GM18870 (cell line): ENCODE data around the gene NAGA.
"Not testable (repeated sequence)": the region's sequence is repeated elsewhere in the genome, so short reads cannot be mapped to it uniquely, and the experiment has no call there.

ENCODE experiments used
- ATAC-seq: cut with Tn5 transposase; IDR thresholded peaks from one replicate; pipeline ENCODE4 v1.9.1; 2021; ENCODE audit warnings: moderate library complexity; ENCODE audit not compliant: unreplicated experiment

NAGA gene

DNA sequence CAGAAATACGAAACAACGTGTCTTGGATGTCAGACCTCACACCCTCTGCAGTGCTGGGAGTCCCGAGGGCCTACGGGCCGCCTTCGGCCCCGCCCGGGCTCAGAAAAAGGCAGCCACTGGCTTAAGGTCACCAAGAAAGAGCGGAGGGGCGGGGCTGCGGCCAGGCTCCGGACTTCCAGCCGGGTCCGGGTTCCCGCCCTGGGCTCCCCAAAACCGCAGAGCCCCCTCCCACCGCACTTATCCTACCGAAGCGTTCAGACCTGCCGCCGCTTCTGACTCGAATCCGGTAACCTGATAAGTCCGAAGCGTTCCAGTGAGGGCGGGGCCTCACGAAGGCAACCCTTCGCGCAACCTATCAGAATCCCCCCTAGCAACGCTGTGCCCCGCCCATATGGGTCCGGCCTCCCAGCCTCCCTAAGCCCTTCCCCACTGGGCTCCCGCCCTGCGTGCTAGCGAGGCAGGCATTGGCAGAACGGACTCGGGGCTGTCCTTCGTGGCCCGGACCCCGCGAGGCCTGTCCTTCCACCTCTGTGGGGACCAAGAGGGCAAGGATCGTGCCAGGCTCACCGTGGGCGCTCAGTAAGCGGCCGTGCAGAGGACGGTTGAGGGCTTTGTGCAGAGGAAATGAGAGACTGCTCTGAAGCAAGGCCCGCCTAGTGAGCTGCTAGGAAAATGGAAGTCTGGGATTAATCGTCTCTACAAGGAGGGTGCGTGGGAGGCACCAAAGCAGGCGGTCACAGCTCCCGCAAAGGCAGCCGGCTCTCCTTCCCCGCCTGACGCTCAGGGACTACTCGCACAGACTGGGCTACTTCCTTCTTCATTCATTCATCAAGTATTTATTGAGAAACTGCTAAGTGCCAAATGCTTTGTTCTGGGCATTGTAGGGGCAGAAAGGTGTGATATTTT, at the start of gene NAGA:
Gene NAGA (minus strand): TSS at position 296 of the 906 bp plus-strand sequence. CDS start 515 bp downstream, outside the sequence.
- ATAC-seq = peak; percentile 79

DNA sequence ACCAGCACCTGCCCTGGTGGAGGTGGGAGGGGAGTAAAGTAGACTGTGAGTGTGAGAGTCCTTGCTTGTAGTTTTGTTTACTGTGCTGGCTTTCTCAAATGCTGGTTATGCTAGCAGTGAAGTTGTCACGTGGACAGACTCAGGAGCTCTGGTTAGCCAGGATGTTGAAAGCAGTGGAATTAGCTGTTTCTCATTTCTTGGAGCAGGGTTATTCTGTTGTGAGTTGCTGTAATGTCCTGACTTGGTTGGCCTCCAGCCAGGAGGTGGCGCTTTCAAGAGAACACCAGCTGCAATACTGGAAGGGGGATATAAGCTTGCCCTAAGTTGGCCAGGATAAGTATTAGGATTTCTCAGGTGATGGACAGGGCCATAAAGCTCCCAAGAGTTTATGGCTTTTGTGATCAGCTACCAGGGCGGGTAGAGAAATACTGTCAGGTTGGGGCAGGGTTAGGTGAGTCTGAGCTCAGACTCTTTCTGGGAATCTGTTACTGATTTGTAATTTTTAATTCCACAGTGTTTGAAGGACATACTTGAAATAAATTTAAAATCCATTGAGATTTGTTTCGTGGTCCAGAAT, 46.3 kb upstream of the NAGA start:
- ATAC-seq = no peak

DNA sequence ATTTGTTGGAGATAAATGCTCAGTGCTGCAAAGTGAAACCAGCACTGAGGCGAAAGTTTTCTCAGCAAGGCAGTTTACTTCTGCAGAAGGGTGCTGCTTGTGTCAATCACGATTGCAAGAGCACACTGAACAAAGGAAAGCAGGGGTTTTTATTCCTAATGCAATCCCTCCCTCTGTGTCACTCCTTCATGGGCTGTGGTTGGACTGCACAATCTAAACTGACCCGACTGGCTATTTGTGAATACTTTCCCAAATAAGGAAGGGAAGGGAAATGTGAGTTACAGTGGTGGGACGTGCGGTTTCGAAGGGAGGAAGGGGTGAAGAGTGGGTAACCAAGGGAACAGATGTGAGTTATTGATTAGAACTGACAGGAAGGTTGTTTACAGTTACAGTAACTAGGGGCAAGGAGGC, 44.8 kb upstream of the NAGA start:
- not testable (repeated sequence) for ATAC-seq

DNA sequence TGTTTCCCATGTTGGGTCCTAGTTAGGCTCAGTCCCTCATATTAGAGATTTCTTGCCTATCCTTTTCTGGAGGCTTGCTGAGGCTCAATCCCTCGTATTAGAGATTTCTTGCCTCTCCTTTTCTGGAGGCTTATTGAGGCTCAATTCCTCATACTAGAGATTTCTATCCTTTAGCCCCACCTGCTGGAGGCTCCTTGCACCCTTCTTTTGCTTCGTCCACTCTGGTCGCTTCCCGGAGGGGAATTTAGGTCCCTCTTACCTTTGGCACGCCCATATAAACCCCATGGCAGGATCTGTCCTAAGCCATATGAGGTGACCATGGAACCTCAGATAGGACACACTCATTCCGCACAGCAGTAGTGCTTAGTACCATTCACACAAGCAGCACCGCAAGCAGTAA, 44.1 kb upstream of the NAGA start:
- ATAC-seq = no peak

DNA sequence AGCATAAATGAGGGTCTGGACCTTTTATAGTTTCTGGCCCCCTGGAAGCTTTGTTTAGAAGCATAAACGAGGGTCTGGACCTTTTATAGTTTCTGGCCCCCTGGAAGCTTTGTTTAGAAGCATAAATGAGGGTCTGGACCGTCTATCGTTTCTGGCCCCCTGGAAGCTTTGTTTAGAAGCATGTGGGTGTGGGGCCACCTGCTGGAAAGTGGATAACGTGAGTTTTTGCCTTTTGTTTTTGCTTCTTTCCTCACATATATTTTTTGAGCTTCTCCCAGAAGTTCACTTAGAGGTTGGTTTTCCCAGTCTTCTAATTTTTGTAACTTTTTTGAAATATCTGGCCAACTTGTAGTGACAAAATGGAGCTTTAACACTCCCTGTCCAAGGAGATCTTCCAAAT, 42.2 kb upstream of the NAGA start:
- ATAC-seq = not testable (repeated sequence)

DNA sequence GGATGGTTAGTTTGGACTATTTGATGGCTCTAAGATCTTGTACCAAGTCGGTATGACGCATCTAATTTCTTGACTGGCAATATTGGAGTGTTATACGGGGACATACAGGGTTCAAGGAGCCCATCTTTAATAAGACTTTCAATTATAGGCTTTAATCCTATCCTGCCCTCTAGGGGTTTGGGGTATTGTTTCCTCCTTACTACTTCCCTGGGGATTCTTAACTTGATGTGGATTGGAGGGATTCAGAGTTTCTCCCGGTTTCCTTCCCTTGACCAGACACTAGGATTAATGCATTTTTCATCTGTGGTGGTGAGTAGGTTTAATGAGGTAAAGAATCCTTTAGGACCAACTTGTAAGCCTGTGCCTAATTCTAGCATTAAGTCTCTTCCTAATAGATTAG, 41.2 kb upstream of the NAGA start:
- no peak for ATAC-seq

DNA sequence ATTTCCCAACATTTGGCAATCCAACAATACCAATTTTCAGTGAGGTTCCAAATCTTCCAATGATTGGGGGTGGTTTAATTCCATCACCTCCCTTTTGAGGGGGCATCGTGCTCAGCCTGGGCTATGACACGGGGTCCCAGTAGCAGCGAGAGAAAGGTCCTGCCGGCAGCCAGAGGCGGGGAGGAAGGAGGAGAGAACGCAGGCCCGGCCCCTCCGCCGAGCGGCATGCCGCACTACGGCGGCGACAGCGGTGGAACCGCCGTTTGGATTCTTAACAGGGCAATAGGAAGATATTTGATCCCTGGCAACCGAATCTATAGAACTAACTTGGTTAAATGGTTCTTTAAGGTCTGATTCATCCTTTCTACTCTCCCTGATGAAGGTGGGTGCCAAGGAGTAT, 38.2 kb upstream of the NAGA start:
- ATAC-seq = no peak

DNA sequence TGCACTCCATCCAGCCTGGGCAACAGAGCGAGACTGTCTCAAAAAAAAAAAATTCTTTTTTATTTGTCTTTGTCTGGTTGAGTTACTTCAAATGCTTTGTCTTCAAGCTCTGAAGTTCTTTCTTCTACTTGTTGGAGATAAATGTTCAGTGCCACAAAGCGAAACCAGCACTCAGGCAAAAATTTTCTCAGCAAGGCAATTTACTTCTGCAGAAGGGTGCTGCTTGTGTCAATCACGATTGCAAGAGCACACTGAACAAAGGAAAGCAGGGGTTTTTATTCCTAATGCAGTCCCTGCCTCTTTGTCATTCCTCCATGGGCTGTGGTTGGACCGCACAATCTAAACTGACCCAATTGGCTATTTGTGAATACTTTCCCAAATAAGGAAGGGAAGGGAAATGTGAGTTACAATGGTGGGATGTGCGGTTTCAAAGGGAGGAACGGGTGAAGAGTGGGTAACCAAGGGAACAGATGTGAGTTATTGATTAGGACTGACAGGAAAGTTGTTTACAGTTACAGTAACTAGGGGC, 33.8 kb upstream of the NAGA start:
- not testable (repeated sequence) for ATAC-seq

DNA sequence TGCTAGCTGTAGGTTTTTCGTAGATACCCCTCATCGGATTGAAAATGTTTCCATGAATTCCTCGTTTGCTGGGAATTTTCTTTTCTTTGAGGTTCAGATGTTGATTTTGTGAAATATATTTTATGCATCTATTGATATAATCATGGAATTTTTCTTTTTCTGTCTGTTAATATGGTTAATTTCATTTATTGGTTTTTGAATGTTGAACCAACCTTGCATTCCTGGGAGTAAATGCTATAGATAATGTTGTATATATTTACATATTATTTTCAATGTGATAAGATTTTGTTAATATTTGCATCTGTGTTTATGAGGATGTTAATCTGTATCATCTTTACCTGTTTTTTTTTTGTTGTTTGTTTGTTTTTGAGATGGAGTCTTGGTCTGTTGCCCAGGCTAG, 30.6 kb upstream of the NAGA start:
- no peak for ATAC-seq

DNA sequence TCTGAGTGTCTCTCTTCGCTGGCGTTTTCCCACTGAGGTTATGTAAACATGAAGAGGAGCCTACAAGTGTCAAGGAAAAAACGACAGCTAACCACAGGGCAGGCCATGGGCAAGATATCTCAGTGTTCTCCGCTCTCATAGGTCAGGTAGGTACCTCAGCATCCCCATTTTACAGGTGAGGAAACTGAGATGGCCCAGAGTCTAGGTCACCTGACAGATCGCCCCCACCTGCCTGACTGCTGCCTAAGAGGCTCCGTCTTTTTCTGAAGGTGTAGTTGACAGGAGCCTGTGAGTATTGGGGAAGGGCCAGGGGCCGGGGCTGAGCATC, 20.8 kb upstream of the NAGA start:
- ATAC-seq = no peak

DNA sequence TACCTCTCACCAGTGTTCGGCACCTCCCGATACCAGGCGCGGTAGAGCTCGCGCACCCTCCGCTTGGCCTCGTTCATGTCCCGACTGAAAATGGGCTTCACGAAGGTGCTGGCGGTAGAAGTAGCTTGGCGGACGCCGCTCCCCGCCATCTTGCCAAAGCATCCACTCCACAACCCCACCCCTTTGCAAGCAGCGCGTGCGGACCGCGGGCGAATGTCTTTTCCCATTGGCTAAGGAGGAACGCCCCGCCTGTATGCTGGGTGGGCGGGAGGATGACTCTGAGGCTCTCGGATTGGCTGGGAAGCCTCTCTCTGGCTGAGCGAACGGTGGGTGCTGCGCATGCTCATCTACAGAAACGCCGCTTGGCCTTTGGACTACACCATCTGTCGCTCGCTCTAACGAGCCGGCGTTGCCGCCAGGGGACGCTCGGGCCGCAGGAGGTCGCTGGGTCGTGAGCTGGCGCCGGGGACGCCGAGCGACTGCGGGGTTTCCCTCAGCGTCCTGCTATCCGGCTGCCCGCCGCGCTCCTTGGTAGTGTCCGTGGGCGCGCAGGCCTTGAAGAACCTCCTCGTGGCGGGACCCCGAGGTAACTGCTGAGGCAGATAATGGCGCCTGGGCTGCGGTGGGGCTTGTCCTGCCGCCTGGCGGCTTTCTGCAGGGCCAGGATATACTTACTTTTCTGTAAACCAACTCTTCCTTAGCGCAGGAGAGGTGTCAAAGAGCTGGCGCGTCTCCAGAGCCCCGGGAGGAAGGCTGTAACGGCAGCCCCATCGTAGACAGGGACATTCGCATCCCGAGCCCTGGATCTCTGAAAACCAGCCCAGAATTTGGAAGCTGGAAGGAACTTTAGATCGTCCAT, 20.2 kb upstream of the NAGA start, which contains the start of gene NDUFA6:
Gene NDUFA6 (minus strand): TSS at position 177 of the 859 bp plus-strand sequence. CDS start 28 bp downstream, at position 149.
- peak; percentile 93 for ATAC-seq

DNA sequence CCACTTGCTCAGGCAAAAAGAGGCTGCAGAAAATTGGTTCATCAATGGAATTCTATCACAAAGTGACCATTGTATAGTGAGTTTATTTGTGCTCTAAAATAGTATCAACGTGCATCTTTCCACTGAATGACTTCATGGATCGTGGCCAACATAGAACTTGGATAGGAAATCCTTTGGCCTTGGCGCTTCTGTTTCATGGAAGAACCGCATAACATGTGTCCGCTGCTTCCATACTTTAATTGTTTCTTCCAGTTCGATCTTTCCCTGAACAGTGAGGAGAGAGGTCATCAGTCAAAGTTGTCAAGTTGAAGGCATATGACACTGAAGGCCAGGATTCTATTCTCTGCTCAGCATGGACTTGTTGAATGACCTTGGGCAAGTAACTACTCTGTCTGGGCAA, 15.4 kb upstream of the NAGA start:
- no peak for ATAC-seq

DNA sequence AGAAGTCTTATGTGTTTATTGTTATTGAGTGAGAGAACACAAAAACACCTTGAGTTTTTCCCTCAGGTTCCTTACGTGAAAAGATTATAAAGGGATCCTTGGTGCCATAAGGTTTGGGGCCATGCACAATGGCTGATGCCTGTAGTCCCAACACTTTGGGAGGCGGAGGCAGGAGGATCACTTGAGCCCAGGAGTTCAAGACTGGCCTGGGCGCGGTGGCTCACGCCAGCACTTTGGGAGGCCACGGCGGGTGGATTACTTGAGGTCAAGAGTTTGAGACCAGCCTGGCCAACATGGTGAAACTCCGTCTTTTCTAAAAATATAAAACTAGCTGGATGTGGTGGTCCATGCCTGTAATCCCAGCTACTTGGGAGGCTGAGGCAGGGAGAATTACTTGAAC, 14.3 kb upstream of the NAGA start:
- no peak for ATAC-seq

DNA sequence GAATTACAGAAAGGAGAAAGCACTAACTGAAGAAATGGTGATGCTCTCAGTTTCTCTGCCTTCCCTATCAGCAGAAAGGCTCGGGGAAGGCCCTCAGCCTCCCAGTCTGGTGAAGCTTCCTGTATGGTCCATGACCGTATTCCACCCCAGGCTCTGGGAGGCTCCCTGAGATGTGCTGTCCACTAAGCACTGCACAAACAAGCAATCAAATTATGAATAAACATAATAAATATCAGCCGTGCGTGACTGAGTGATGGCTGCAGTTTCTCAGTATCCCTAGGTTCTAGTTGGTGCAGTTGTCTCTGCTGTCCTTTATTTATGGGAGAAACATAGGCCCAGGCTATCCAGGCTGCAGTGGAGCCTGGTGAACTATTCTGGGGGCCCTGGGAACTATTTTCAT, 12.5 kb upstream of the NAGA start:
- no peak for ATAC-seq

DNA sequence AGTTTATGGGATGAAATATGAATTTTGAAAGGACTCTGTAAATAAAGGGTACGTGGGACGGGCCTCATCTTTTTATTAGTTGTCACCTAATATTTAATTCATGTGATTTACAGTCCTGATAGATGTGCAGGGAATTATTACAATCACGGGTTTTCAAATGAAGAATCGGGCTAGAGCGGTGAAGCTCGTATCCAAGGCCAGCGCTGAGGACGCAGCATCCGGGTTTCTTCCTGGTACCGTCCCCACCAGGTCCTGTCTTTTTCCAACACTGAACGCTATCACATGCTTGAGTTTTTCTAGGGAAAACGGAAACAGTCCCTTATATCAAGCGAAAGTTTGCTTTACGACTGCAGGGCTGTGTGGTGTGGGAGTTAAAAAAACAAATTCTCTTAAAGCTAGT, 9.7 kb upstream of the NAGA start:
- ATAC-seq = no peak

DNA sequence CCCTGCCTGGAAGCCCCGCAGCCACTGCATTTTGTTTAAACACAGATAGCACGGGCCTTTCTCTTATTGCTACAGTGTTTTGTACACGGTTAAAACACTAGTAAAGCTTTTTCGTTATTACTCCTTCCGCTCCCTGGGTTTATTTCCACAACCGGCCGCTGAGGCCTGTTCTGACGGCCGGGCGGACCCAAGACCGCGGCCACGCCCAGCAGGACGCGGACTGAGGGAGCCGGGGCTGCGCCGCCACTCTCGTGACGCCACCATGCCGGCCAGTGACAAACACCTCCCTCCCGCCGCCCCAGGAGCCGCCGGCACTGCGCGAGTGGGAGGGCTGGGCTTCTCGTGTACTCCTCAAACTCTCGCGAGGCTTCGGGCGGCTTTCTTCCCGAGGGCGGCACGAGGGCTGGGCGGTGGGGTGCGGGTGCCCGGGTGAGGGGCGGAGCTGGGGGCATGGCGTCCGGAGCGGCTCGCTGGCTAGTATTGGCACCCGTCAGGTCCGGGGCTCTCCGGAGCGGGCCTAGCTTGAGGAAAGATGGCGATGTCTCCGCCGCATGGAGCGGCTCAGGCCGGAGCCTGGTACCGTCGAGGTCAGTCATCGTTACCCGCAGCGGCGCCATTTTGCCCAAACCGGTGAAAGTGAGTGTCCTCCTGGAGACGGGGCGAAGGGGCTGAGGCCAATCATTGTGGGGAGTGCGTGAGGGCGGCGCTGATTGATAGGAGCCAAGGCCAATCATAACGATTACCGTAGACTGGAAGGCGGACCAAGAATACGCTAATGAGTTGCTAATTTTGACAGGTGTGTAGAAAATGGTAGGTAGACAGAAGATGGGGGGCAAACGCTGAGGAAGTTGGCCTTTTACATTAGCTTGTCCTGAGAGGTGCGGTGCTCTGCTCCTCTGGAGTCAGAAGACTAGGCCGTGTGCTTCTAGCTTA, 9.0 kb upstream of the NAGA start, which contains the start of gene SMDT1:
Gene SMDT1 (plus strand): TSS at position 382 of the 933 bp plus-strand sequence. CDS start 69 bp downstream, at position 451.
- ATAC-seq = peak; percentile 78

DNA sequence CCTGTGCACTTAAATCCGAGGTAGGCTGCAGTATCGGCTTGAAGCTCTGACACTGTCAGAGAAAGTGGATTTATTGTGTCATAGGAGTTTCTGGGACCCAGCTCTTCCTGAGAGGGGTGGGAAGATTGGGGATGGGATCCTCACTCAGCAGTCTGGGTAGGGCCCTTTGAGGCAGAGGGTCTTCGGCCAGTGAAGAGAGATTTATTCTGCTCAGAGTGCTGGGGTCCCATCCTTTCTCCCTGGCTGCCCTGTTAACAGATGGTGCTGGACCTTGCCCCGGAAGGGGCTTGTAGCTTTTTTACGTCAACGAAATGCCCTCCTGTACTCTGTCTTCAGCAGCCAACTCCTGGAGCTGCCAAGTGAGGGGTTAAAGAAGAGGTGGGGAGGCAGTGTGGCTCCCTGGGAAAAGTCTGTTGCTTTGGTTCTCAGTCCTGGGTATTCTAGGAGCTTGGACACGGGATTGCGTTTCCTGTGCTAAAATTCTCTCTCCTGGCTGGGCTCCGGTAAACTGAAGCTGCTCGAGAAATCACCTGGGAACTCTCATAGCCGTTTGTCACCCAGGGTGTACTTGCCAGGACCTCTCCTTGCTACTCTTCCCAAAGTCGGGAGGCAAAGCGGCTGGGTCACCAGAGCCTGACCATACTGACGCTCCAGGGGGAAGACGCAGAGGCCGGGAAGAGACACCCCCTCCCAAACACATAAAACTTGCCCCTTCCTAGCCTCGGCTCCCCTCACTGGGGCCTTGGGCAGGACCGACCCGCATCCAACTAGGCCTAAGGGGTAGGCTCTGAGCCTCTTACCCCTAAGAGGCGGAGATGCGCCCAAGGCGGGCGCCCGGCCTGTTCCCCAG, 8.1 kb upstream of the NAGA start:
- no peak for ATAC-seq

DNA sequence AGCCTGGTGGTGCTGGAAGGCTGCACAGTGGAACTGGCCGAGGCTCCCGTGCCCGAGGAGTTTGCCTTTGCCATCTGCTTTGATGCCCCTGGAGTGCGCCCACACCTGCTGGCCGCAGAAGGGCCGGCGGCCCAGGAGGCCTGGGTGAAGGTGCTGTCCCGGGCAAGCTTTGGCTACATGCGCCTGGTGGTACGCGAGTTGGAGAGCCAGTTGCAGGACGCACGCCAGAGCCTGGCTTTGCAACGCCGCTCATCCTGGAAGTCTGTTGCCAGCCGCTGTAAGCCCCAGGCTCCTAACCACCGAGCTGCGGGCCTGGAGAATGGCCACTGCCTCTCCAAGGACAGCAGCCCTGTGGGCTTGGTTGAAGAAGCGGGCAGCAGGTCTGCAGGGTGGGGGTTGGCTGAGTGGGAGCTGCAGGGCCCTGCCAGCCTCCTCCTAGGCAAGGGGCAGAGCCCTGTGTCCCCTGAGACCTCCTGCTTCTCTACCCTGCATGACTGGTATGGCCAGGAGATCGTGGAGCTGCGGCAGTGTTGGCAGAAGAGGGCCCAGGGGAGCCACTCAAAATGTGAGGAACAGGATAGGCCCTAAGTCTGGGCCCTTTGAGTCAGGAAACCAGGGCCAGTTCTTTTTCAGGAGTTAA, 7.0 kb upstream of the NAGA start:
- no peak for ATAC-seq
